WTC11 (cell line): ENCODE measurements around the gene LRRC63. TPM values are rescaled to one million over a fixed set of nuclear protein-coding genes. Genes with fewer than 3 reads are reported as not detected.

Source experiments
- ATAC-seq: fragments of 200-7000 bp; cut with Tn5 transposase; 2 replicates; pipeline ENCODE4 v1.10.0; 2021; ENCODE audit warnings: mild to moderate bottlenecking, moderate library complexity
- CTCF ChIA-PET: fragments of 300-600 bp; sonication (Branson Sonifier 250); formaldehyde crosslinking; loops from one replicate; lab custom pipeline; 2021; ENCODE audit warnings: antibody characterized with exemption; lab: Charles Lee
- POLR2A ChIA-PET: fragments of 350-600 bp; sonication (Branson Sonifier 250); formaldehyde crosslinking; loops from one replicate; lab custom pipeline; 2021; ENCODE audit warnings: antibody characterized with exemption; lab: Charles Lee
- DNase-seq: peaks from one replicate; pipeline ENCODE4 v3.0.0; 2021; ENCODE audit warnings: low spot score
- H3K27ac Mint-ChIP-seq: 2 replicates; pipeline ENCODE4 v1.8.0; 2021; ENCODE audit warnings: mixed read lengths
- H3K27me3 Mint-ChIP-seq: 2 replicates; pipeline ENCODE4 v1.8.0; 2021; ENCODE audit warnings: low read depth, mild to moderate bottlenecking, moderate library complexity, mixed read lengths
- H3K36me3 Mint-ChIP-seq: 2 replicates; pipeline ENCODE4 v1.8.0; 2021; ENCODE audit warnings: mixed read lengths
- H3K4me1 Mint-ChIP-seq: 2 replicates; pipeline ENCODE4 v1.8.0; 2022; ENCODE audit warnings: mixed read lengths
- H3K4me3 Mint-ChIP-seq: 2 replicates; pipeline ENCODE4 v1.8.0; 2021; ENCODE audit warnings: mild to moderate bottlenecking, moderate library complexity, mixed read lengths
- H3K9me3 Mint-ChIP-seq: 2 replicates; pipeline ENCODE4 v1.8.0; 2021; ENCODE audit warnings: mixed read lengths
- AFF4 ChIP-seq: sonication (generic); formaldehyde crosslinking; IDR thresholded peaks from 2 replicates; pipeline ENCODE4 v1.8.1; 2023; ENCODE audit warnings: mild to moderate bottlenecking, missing genetic modification reagents, borderline replicate concordance
- CBFB ChIP-seq: sonication (generic); formaldehyde crosslinking; IDR thresholded peaks from 2 replicates; pipeline ENCODE4 v1.8.1; 2022; ENCODE audit warnings: mild to moderate bottlenecking, low read depth, missing genetic modification reagents
- E2F5 ChIP-seq: sonication (generic); formaldehyde crosslinking; IDR thresholded peaks from 2 replicates; pipeline ENCODE4 v1.8.1; 2022; ENCODE audit warnings: mild to moderate bottlenecking, moderate library complexity, missing genetic modification reagents
- EMX1 ChIP-seq: fragments of 250-450 bp; sonication (Bioruptor Pico); IDR thresholded peaks from 2 replicates; pipeline ENCODE4 v1.8.0; 2021; ENCODE audit warnings: mild to moderate bottlenecking
- ETV6 ChIP-seq: sonication (generic); formaldehyde crosslinking; IDR thresholded peaks from 2 replicates; pipeline ENCODE4 v1.8.1; 2022; ENCODE audit warnings: mild to moderate bottlenecking, missing genetic modification reagents
- FOXP4 ChIP-seq: sonication (generic); formaldehyde crosslinking; IDR thresholded peaks from 2 replicates; pipeline ENCODE4 v1.8.0; 2022; ENCODE audit warnings: mild to moderate bottlenecking, missing genetic modification reagents
- HMGA2 ChIP-seq: fragments of 250-450 bp; sonication (Bioruptor Pico); IDR thresholded peaks from 2 replicates; pipeline ENCODE4 v1.4.0; 2021; ENCODE audit warnings: mild to moderate bottlenecking, moderate library complexity
- MYBL2 ChIP-seq: sonication (generic); formaldehyde crosslinking; IDR thresholded peaks from 2 replicates; pipeline ENCODE4 v1.8.1; 2023; ENCODE audit warnings: mild to moderate bottlenecking, moderate library complexity, missing genetic modification reagents
- NFYB ChIP-seq: sonication (generic); formaldehyde crosslinking; conservative IDR thresholded peaks from 2 replicates; pipeline ENCODE4 v1.8.0; 2022; ENCODE audit warnings: low read depth, missing genetic modification reagents
- RORB ChIP-seq: fragments of 250-450 bp; sonication (Bioruptor Pico); IDR thresholded peaks from 2 replicates; pipeline ENCODE4 v1.9.0; 2021; ENCODE audit warnings: mild to moderate bottlenecking
- ZNF281 ChIP-seq: sonication (generic); formaldehyde crosslinking; IDR thresholded peaks from 2 replicates; pipeline ENCODE4 v1.8.0; 2023; ENCODE audit warnings: mild to moderate bottlenecking, missing genetic modification reagents
- ZNF423 ChIP-seq: fragments of 250-450 bp; sonication (Bioruptor Pico); IDR thresholded peaks from 2 replicates; pipeline ENCODE4 v2.1.2; 2022; ENCODE audit warnings: mild to moderate bottlenecking, moderate library complexity
- total RNA-seq: library from RNA; stranded (reverse); gene quantifications from 3 replicates; pipeline ENCODE4 v1.2.3, GENCODE V29; 2021
- TF ChIP-seq, protein P1 (sequence below): sonication (generic); formaldehyde crosslinking; IDR thresholded peaks from 2 replicates; pipeline ENCODE4 v1.8.0; 2022; ENCODE audit warnings: missing genetic modification reagents

Gene LRRC63
- total RNA-seq, 1 experiment from 2014 or later, result not detected

DNA sequence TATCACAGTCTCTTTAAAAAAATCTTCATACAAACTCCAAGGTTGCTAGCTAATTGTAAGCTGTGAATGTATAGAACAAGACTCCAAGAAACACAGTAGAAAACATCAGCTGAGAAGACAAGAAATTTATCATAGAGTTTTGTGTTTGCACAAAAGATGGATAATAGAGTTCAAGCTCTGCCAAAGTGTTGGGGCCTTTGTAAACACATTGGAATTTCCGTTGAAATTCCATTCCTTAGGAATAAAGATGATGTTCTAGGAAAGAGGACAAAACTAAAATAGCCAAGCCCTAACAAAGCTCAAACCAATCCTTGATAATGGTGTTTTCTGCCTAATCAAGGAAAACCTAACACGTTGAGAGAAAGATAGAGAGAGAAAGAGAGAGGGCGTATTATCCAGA, 20.6 kb downstream of the LRRC63 start (continued):
- TF ChIP-seq AFF4 (CRISPR knock-in tag), result no peak
- TF ChIP-seq RORB, result no peak
- no peak for TF ChIP-seq NFYB (CRISPR knock-in tag)

DNA sequence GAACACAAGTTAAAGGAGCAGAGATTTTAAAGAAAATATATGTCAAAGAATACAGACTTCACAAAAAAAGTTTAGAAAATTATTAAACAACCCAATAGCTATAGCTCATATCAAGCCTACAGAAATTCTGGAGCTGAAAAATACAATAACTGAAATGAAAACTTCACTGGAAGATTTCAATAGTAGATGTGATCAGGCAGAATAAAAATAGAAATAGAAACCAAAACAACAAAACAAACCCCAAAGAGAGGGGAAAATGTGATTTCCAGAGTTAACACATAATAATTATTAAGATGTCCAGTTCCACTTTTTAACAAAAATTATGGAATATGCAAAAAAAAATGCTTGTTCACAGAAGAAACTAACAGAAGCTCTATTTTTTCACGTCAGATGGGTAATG, 23.6 kb downstream of the LRRC63 start:
- ATAC-seq (no peak), DNase-seq (no peak)
- H3K36me3 Mint-ChIP-seq, result peaks cover 19% of the 10 kb centered on the region
- TF ChIP-seq ZNF423 (CRISPR knock-in tag) (no peak), CBFB (CRISPR knock-in tag) (no peak), ZNF281 (no peak), ETV6 (no peak), FOXP4 (no peak), HMGA2 (CRISPR knock-in tag) (no peak), MYBL2 (CRISPR knock-in tag) (no peak), E2F5 (CRISPR knock-in tag) (no peak), EMX1 (CRISPR knock-in tag) (no peak)
- TF ChIP-seq, protein P1, sequence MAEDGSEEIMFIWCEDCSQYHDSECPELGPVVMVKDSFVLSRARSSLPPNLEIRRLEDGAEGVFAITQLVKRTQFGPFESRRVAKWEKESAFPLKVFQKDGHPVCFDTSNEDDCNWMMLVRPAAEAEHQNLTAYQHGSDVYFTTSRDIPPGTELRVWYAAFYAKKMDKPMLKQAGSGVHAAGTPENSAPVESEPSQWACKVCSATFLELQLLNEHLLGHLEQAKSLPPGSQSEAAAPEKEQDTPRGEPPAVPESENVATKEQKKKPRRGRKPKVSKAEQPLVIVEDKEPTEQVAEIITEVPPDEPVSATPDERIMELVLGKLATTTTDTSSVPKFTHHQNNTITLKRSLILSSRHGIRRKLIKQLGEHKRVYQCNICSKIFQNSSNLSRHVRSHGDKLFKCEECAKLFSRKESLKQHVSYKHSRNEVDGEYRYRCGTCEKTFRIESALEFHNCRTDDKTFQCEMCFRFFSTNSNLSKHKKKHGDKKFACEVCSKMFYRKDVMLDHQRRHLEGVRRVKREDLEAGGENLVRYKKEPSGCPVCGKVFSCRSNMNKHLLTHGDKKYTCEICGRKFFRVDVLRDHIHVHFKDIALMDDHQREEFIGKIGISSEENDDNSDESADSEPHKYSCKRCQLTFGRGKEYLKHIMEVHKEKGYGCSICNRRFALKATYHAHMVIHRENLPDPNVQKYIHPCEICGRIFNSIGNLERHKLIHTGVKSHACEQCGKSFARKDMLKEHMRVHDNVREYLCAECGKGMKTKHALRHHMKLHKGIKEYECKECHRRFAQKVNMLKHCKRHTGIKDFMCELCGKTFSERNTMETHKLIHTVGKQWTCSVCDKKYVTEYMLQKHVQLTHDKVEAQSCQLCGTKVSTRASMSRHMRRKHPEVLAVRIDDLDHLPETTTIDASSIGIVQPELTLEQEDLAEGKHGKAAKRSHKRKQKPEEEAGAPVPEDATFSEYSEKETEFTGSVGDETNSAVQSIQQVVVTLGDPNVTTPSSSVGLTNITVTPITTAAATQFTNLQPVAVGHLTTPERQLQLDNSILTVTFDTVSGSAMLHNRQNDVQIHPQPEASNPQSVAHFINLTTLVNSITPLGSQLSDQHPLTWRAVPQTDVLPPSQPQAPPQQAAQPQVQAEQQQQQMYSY, result no peak
- ChIA-PET POLR2A (no interaction called here), CTCF (no interaction called here)
- H3K4me1 Mint-ChIP-seq, result no peaks in the 10 kb centered on the region
- H3K27me3 Mint-ChIP-seq, result no peaks in the 10 kb centered on the region
- peaks cover 37% of the 10 kb centered on the region for H3K9me3 Mint-ChIP-seq
- no peak overlapping the region for H3K27ac Mint-ChIP-seq
- no peak overlapping the region for H3K4me3 Mint-ChIP-seq
